MCF 10A (cell line): ENCODE data around the gene DNAH9. TPM values are rescaled to one million over a fixed set of nuclear protein-coding genes. Genes with fewer than 3 reads are reported as not detected.

ENCODE experiments used
- BruUV-seq: library from RNA; stranded (reverse); fragments of 400-500 nt; replicated peaks from 2 replicates; lab custom pipeline; 2021; lab: Mats Ljungman, UMichigan
- CTCF ChIA-PET: fragments of 300-600 bp; sonication (Branson Sonifier 250); formaldehyde crosslinking; extraction: SDS; loops from one replicate; lab custom pipeline; 2021; ENCODE audit warnings: antibody characterized with exemption, inconsistent platforms; lab: Yijun Ruan, JAX
- POLR2A ChIA-PET: fragments of 300-600, 350-650 bp; sonication (Branson Sonifier 250); formaldehyde crosslinking; extraction: SDS; loops from one replicate; lab custom pipeline; 2020; ENCODE audit warnings: antibody characterized with exemption, inconsistent platforms; lab: Yijun Ruan, JAX
- DNase-seq: peaks from one replicate; pipeline ENCODE4 v3.0.0-alpha.2; 2018; ENCODE audit not compliant: unreplicated experiment
- H3K27ac Mint-ChIP-seq: one replicate; pipeline ENCODE4 v1.8.0; 2022; ENCODE audit warnings: mild to moderate bottlenecking, low read depth, mixed read lengths; ENCODE audit not compliant: unreplicated experiment
- H3K27me3 Mint-ChIP-seq: one replicate; pipeline ENCODE4 v1.8.0; 2022; ENCODE audit warnings: mixed read lengths; ENCODE audit not compliant: insufficient read depth, unreplicated experiment
- H3K36me3 Mint-ChIP-seq: one replicate; pipeline ENCODE4 v1.8.0; 2022; ENCODE audit warnings: mild to moderate bottlenecking, moderate library complexity, mixed read lengths; ENCODE audit not compliant: insufficient read depth, unreplicated experiment
- H3K4me1 Mint-ChIP-seq: one replicate; pipeline ENCODE4 v1.8.0; 2022; ENCODE audit warnings: mixed read lengths; ENCODE audit not compliant: insufficient read depth, unreplicated experiment
- H3K4me3 Mint-ChIP-seq: one replicate; pipeline ENCODE4 v1.8.0; 2022; ENCODE audit warnings: mild to moderate bottlenecking, moderate library complexity, mixed read lengths; ENCODE audit not compliant: unreplicated experiment
- H3K9me3 Mint-ChIP-seq: one replicate; pipeline ENCODE4 v1.8.0; 2022; ENCODE audit warnings: mixed read lengths; ENCODE audit not compliant: unreplicated experiment
- CTCF ChIP-seq: fragments of 200-600 bp; IDR thresholded peaks from one replicate; pipeline ENCODE4 v1.8.0; 2022; ENCODE audit warnings: antibody characterized with exemption, mild to moderate bottlenecking; ENCODE audit not compliant: unreplicated experiment
- intact Hi-C: fragments of 100-400 bp; cut with micrococcal nuclease; formaldehyde crosslinking; loops from 2 replicates; pipeline ENCODE4 v1.14.1; 2022
- total RNA-seq: library from RNA; stranded (reverse); gene quantifications from 2 replicates; pipeline ENCODE4 v1.2.3, GENCODE V29; 2022

Gene DNAH9
- total RNA-seq, 1 experiment from 2014 or later = 0.44 TPM

GRCh38 chr17:11558681-11559234, 39.5 kb upstream of the DNAH9 start:
- CTCF ChIA-PET = interaction anchor here (0.6 kb wide), 1 partner anchor 801 kb away, joined by 3 read pairs; no protein-coding TSS in a partner anchor
- no peak overlapping the region for H3K4me3 Mint-ChIP-seq
- POLR2A ChIA-PET = no interaction called here
- BruUV-seq = no TSS peak
- H3K36me3 Mint-ChIP-seq = no peaks in the 10 kb centered on the region
- H3K27me3 Mint-ChIP-seq = no peaks in the 10 kb centered on the region
- no peak for TF ChIP-seq CTCF
- H3K9me3 Mint-ChIP-seq = no peaks in the 10 kb centered on the region
- intact Hi-C loops = no loop called here
- no peak overlapping the region for H3K27ac Mint-ChIP-seq
- no peak for DNase-seq
- H3K4me1 Mint-ChIP-seq = peaks cover 29% of the 10 kb centered on the region

DNA sequence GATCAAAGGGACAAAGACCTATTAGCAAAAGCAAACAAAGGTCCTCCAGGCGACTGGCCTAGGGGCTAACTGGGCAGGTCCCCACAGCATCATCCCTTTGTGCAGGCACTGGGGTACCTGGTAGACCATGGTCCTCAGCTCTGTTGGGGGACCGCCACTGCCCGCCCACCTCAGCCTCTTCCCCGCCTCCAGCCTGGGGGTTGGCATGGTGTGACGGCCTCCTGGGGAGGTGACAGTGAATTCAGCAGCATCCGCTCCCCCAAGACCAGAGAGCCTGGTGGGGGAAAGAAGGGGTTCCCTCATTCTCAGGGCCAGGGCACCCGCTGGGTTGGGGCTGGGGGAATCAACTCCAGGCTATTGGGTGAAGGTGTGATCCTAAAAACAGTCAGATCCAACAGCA, 38.7 kb upstream of the DNAH9 start:
- intact Hi-C loops = no loop called here
- H3K27ac Mint-ChIP-seq = no peak overlapping the region

DNA sequence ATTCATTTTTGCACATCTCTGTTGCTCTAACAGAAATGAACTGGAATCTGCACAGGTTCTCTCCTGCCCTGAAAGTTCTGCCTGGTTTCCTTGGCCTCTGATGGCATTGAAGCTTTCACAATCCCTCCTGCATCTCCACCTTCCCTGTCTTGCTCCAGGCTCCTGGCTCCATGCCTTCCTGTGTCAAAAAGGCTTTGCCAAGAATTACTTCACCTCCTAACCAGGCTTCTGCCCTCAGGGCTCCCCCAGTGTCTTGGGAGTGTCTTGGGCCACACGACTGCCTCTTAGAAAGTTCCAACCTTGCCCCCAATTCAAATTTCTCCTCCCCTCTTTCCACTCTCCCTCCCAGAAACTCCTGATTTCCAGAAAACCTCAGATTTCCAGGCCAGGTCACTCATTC, 37.0 kb upstream of the DNAH9 start:
- no peak for DNase-seq
- intact Hi-C loops = no loop called here
- BruUV-seq = no TSS peak
- no peak for TF ChIP-seq CTCF
- CTCF ChIA-PET = interaction anchor here (0.6 to 1.4 kb wide), 2 partner anchors 83 to 944 kb away, joined by 4 to 7 read pairs; no protein-coding TSS in a partner anchor
- no peak overlapping the region for H3K4me3 Mint-ChIP-seq
- no peaks in the 10 kb centered on the region for H3K9me3 Mint-ChIP-seq
- POLR2A ChIA-PET = no interaction called here
- H3K4me1 Mint-ChIP-seq = peaks cover 18% of the 10 kb centered on the region
- H3K27ac Mint-ChIP-seq = no peak overlapping the region
- H3K36me3 Mint-ChIP-seq = no peaks in the 10 kb centered on the region
- peaks cover 6% of the 10 kb centered on the region for H3K27me3 Mint-ChIP-seq

More for the DNA sequence above, 38.7 kb upstream of the DNAH9 start:
- no peaks in the 10 kb centered on the region for H3K27me3 Mint-ChIP-seq
- H3K4me1 Mint-ChIP-seq = peaks cover 23% of the 10 kb centered on the region
- TF ChIP-seq CTCF = no peak
- CTCF ChIA-PET = no interaction called here
- no TSS peak for BruUV-seq
- H3K36me3 Mint-ChIP-seq = no peaks in the 10 kb centered on the region
- no peaks in the 10 kb centered on the region for H3K9me3 Mint-ChIP-seq
- DNase-seq = no peak
- POLR2A ChIA-PET = no interaction called here
- no peak overlapping the region for H3K4me3 Mint-ChIP-seq

DNA sequence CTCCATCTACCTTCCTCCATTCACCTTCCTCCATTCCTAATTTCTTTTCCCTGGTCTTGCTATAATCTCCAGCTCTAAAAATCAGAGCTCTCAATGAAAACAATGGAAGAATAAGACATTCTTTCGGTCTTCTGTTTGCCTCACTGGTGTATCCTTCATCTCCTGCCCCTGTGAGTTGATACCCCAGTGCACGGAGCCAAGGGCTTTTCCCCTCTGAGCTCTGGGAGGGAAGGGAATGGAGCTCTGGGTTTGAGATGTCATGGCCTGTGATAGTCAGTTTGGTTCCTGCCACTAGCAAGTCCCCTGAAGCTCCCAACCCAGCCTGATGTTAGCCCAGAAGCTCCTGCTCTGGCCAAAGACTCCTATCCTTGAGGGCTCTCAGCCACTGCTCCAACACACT, 36.6 kb upstream of the DNAH9 start:
- H3K4me3 Mint-ChIP-seq = no peak overlapping the region
- no peaks in the 10 kb centered on the region for H3K36me3 Mint-ChIP-seq
- peaks cover 10% of the 10 kb centered on the region for H3K27me3 Mint-ChIP-seq
- DNase-seq = no peak
- intact Hi-C loops = no loop called here
- H3K27ac Mint-ChIP-seq = no peak overlapping the region
- POLR2A ChIA-PET = no interaction called here
- peaks cover 16% of the 10 kb centered on the region for H3K4me1 Mint-ChIP-seq
- no peak for TF ChIP-seq CTCF
- CTCF ChIA-PET = interaction anchor here (0.6 to 1.4 kb wide), 2 partner anchors 83 to 944 kb away, joined by 4 to 7 read pairs; no protein-coding TSS in a partner anchor
- BruUV-seq = no TSS peak
- no peaks in the 10 kb centered on the region for H3K9me3 Mint-ChIP-seq
